ENCODE results near the gene TMEM244. TPM values are rescaled to one million over a fixed set of nuclear protein-coding genes. Genes with fewer than 3 reads are reported as not detected.
"Not testable (repeated sequence)": the region's sequence is repeated elsewhere in the genome, so short reads cannot be mapped to it uniquely, and the experiment has no call there.

TMEM244 gene
- total RNA-seq, 1 experiment from 2014 or later: not detected

DNA sequence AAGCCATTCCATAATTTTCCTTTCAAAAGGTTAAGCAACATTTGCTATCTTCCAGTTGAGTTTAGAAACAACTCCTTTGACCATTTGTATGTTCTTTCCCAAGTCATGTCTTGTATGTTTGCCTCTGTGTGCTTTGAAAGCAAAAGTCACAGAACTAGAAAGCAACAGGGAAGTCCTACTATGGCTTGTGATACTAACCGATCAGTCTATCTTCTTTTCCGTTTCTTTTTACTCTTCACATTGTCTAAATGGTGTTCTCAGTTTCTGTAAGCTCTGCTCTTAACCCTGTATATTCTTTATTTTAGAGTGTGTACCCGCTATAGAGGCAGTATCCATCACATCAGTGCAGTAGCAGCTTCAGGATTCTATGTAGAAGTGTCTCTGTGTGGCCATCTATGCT, 32.9 kb downstream of the TMEM244 start:
- no peak overlapping the region for H2AFZ ChIP-seq (ENCODE audit: low read length)
- no peak for DNase-seq
- no peaks in the 10 kb centered on the region for H4K20me1 ChIP-seq (ENCODE audit: insufficient read depth, low read depth, low read length)
- no peaks in the 10 kb centered on the region for H3K27me3 ChIP-seq (ENCODE audit: low read length)
- H3K9ac ChIP-seq (ENCODE audit: low read length): no peak overlapping the region
- no peak overlapping the region for H3K27ac ChIP-seq (ENCODE audit: low read length)
- H3K4me1 ChIP-seq (ENCODE audit: low read length): no peaks in the 10 kb centered on the region
- H3K4me3 ChIP-seq (ENCODE audit: low read length): no peak overlapping the region
- no peaks in the 10 kb centered on the region for H3K9me3 ChIP-seq (ENCODE audit: low read length)
- H3K36me3 ChIP-seq (ENCODE audit: insufficient read depth, low read length): no peaks in the 10 kb centered on the region
- no peaks in the 10 kb centered on the region for H3K79me2 ChIP-seq (ENCODE audit: low read length)
- H3K4me2 ChIP-seq (ENCODE audit: low read depth, low read length, poor library complexity, severe bottlenecking): no peak overlapping the region
- H3K9me2 ChIP-seq (replicated peaks; ENCODE audit: insufficient read depth, low read length): no peaks in the 10 kb centered on the region

DNA sequence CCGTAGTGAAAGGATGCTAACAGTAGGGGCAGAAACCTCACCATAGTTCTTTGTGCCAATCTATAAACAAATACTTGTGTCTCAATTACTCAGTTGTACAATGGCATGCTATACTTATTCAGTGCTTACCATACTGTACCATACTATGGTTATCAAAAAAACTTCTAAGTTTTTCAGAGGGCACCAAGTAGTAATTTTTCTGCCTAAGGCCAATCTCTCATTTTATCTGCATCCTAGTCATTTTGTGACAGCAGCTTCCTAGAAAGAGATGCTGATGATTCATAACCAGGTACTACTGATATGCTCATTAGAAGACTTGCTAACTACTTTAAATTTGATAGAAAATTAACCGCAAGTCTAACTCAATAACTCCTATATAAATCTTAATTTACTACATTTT, 42.9 kb downstream of the TMEM244 start:
- H3K9me3 ChIP-seq (ENCODE audit: low read length): no peaks in the 10 kb centered on the region
- H3K36me3 ChIP-seq (ENCODE audit: insufficient read depth, low read length): no peaks in the 10 kb centered on the region
- no peak overlapping the region for H3K27ac ChIP-seq (ENCODE audit: low read length)
- no peak overlapping the region for H3K9ac ChIP-seq (ENCODE audit: low read length)
- no peak overlapping the region for H2AFZ ChIP-seq (ENCODE audit: low read length)
- H3K9me2 ChIP-seq (replicated peaks; ENCODE audit: insufficient read depth, low read length): no peaks in the 10 kb centered on the region
- H3K27me3 ChIP-seq (ENCODE audit: low read length): peaks cover 2% of the 10 kb centered on the region; the same call in 1 of the 2 replicates
- H3K4me1 ChIP-seq (ENCODE audit: low read length): no peaks in the 10 kb centered on the region
- H3K4me2 ChIP-seq (ENCODE audit: low read depth, low read length, poor library complexity, severe bottlenecking): no peak overlapping the region
- H3K79me2 ChIP-seq (ENCODE audit: low read length): no peaks in the 10 kb centered on the region
- H4K20me1 ChIP-seq (ENCODE audit: insufficient read depth, low read depth, low read length): no peaks in the 10 kb centered on the region
- no peak for DNase-seq
- no peak overlapping the region for H3K4me3 ChIP-seq (ENCODE audit: low read length)

DNA sequence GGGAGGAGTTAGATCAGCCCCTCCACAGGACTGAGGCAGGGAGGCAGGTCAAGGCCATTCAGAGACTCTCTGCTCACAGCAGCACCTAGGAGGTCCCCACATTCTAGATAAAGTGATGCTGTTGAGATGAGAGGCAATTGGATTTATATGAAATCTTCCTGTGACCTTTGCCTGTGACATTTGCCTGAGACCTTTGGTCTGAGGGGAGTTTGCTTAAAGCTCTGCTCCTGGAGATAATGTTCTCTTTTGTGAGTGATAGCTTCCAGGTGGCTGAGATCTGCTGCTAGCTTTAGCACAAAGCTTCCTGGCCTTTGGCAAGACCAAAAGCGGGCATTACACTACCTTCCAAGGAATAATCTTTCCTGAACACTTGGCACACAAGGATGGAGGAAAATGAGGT, 43.3 kb downstream of the TMEM244 start:
- Histone ChIP-seq H3K4me3 (ENCODE audit: low read length) (no peak overlapping the region), H3K79me2 (ENCODE audit: low read length) (no peaks in the 10 kb centered on the region), H3K4me1 (ENCODE audit: low read length) (no peaks in the 10 kb centered on the region), H3K36me3 (ENCODE audit: insufficient read depth, low read length) (no peaks in the 10 kb centered on the region), H3K9me3 (ENCODE audit: low read length) (no peaks in the 10 kb centered on the region), H3K9me2 (replicated peaks; ENCODE audit: insufficient read depth, low read length) (no peaks in the 10 kb centered on the region), H4K20me1 (ENCODE audit: insufficient read depth, low read depth, low read length) (no peaks in the 10 kb centered on the region), H3K9ac (ENCODE audit: low read length) (no peak overlapping the region), H3K27me3 (ENCODE audit: low read length) (peaks cover 2% of the 10 kb centered on the region; the same call in 1 of the 2 replicates), H2AFZ (ENCODE audit: low read length) (no peak overlapping the region), H3K4me2 (ENCODE audit: low read depth, low read length, poor library complexity, severe bottlenecking) (no peak overlapping the region), H3K27ac (ENCODE audit: low read length) (no peak overlapping the region)
- no peak for DNase-seq

DNA sequence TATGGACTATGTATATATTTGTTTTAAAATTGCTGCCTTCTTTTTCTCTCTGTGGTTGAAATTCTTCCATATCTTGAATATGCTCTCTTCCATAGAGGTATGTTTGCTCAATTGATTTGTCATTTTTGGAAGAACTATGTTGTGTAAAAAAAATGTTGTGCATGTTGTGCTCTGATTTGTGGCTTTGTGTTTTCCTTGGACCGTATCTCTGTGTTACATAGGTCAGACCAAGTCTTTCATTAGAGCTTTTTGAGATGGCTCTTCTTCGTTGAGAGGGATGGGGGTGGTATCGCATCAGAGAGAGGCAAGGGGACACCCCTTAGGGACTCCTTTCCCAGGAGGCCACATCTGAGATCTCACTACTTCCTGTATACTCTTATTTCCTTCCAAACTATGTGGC, 43.8 kb downstream of the TMEM244 start:
- no peaks in the 10 kb centered on the region for H3K79me2 ChIP-seq (ENCODE audit: low read length)
- H3K4me2 ChIP-seq (ENCODE audit: low read depth, low read length, poor library complexity, severe bottlenecking): no peak overlapping the region
- DNase-seq: no peak
- H3K9me3 ChIP-seq (ENCODE audit: low read length): no peaks in the 10 kb centered on the region
- H3K27me3 ChIP-seq (ENCODE audit: low read length): peaks cover 2% of the 10 kb centered on the region; the same call in 1 of the 2 replicates
- no peak overlapping the region for H3K27ac ChIP-seq (ENCODE audit: low read length)
- H3K9ac ChIP-seq (ENCODE audit: low read length): no peak overlapping the region
- H3K4me3 ChIP-seq (ENCODE audit: low read length): no peak overlapping the region
- H2AFZ ChIP-seq (ENCODE audit: low read length): no peak overlapping the region
- H3K4me1 ChIP-seq (ENCODE audit: low read length): no peaks in the 10 kb centered on the region
- H4K20me1 ChIP-seq (ENCODE audit: insufficient read depth, low read depth, low read length): no peaks in the 10 kb centered on the region
- H3K36me3 ChIP-seq (ENCODE audit: insufficient read depth, low read length): no peaks in the 10 kb centered on the region
- H3K9me2 ChIP-seq (replicated peaks; ENCODE audit: insufficient read depth, low read length): no peaks in the 10 kb centered on the region

DNA sequence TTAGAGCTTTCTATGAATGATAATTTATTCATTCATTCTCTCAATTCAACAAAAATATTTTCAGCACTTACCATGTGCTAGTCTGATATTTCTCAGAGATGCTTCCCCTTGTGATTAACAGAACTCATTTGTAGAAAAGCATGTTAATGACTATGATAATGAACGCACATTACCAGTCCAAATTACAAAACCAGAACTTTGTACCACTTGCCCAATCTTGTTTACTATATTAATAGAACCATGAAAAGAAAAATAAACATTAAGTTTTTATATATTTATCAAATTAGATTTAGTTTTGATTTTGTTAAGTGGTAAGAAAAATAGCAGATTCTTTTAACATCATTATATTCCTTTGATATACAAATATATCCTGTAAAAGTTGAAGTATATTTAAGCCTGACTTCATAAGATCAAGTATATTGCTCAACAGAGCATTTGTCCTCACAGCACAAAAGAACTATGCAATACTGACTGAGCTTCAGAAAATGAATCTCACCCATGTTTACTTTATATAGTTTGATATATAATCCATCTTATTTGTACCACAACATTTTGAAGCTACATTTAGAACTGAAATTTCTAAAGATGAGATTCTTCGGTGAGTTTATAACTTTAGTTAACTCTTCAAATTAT, 48.9 kb downstream of the TMEM244 start:
- Histone ChIP-seq H4K20me1 (ENCODE audit: insufficient read depth, low read depth, low read length) (no peaks in the 10 kb centered on the region), H3K79me2 (ENCODE audit: low read length) (no peaks in the 10 kb centered on the region), H3K9ac (ENCODE audit: low read length) (no peak overlapping the region), H3K27me3 (ENCODE audit: low read length) (no peaks in the 10 kb centered on the region), H3K9me2 (replicated peaks; ENCODE audit: insufficient read depth, low read length) (no peaks in the 10 kb centered on the region), H3K36me3 (ENCODE audit: insufficient read depth, low read length) (no peaks in the 10 kb centered on the region), H2AFZ (ENCODE audit: low read length) (no peak overlapping the region), H3K9me3 (ENCODE audit: low read length) (no peaks in the 10 kb centered on the region), H3K4me2 (ENCODE audit: low read depth, low read length, poor library complexity, severe bottlenecking) (no peak overlapping the region), H3K4me1 (ENCODE audit: low read length) (no peaks in the 10 kb centered on the region), H3K27ac (ENCODE audit: low read length) (no peak overlapping the region), H3K4me3 (ENCODE audit: low read length) (no peak overlapping the region)
- no peak for DNase-seq

DNA sequence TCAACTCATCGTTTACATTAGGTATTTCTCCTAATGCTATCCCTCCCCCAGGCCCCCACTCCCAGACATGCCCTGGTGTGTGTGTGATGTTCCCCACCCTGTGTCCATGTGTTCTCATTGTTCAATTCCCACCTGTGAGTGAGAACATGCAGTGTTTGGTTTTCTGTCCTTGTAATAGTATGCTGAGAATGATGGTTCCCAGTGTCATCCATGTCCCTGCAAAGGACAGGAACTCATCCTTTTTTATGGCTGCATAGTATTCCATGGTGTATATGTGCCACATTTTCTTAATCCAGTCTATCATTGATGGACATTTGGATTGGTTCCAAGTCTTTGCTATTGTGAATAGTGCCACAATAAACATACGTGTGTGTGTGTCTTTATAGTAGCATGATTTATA, 54.0 kb downstream of the TMEM244 start:
- not testable (repeated sequence) for H3K4me1 ChIP-seq (ENCODE audit: low read length); H3K4me2 ChIP-seq (ENCODE audit: low read depth, low read length, poor library complexity, severe bottlenecking); H3K27me3 ChIP-seq (ENCODE audit: low read length); DNase-seq; H3K79me2 ChIP-seq (ENCODE audit: low read length); H3K4me3 ChIP-seq (ENCODE audit: low read length); H3K27ac ChIP-seq (ENCODE audit: low read length); H3K36me3 ChIP-seq (ENCODE audit: insufficient read depth, low read length); H4K20me1 ChIP-seq (ENCODE audit: insufficient read depth, low read depth, low read length); H3K9me2 ChIP-seq (replicated peaks; ENCODE audit: insufficient read depth, low read length); H3K9me3 ChIP-seq (ENCODE audit: low read length); H2AFZ ChIP-seq (ENCODE audit: low read length); H3K9ac ChIP-seq (ENCODE audit: low read length)

DNA sequence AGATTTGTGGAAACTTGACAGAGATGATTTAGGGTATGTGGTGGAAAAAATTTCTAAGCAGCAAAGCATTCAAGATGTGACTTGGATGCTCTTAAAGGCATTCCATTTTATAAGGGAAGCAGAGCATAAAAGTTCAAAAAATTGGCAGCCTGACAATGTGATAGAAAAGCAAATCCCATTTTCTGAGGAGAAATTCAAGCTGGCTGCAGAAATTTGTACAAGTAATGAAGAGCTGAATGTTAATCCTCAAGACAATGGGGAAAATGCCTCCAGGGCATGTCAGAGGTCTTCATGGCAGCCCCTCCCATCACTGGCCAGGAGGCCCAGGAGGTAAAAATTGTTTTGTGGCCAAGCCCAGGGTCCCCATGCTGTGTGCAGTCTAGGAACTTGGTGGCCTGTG, 58.2 kb downstream of the TMEM244 start:
- H3K79me2 ChIP-seq (ENCODE audit: low read length); H3K36me3 ChIP-seq (ENCODE audit: insufficient read depth, low read length); H3K27ac ChIP-seq (ENCODE audit: low read length); DNase-seq; H4K20me1 ChIP-seq (ENCODE audit: insufficient read depth, low read depth, low read length); H3K9me3 ChIP-seq (ENCODE audit: low read length); H3K9me2 ChIP-seq (replicated peaks; ENCODE audit: insufficient read depth, low read length); H3K4me1 ChIP-seq (ENCODE audit: low read length); H3K4me2 ChIP-seq (ENCODE audit: low read depth, low read length, poor library complexity, severe bottlenecking); H3K4me3 ChIP-seq (ENCODE audit: low read length); H2AFZ ChIP-seq (ENCODE audit: low read length); H3K27me3 ChIP-seq (ENCODE audit: low read length); H3K9ac ChIP-seq (ENCODE audit: low read length): not testable (repeated sequence)

DNA sequence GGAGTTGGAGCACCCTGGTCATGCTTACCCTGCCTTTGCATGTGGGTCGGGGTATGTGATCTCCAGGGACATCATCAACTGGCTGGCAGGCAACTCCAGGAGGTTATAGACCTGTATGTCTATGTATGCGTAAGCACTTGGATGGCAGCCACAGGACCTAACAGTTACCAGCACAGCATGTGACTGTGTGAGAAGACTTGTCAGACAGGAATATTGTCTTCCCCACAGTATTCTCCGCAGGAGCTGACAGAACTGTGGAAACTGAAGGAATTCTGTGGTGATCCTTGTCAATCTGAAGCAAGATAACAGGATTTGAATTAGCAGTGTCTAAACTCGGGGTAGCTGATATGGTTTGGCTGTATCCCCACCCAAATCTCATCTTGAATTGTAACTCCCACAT, 59.2 kb downstream of the TMEM244 start:
- Histone ChIP-seq H3K9me3 (ENCODE audit: low read length) (no peaks in the 10 kb centered on the region), H3K4me1 (ENCODE audit: low read length) (no peaks in the 10 kb centered on the region)

DNA sequence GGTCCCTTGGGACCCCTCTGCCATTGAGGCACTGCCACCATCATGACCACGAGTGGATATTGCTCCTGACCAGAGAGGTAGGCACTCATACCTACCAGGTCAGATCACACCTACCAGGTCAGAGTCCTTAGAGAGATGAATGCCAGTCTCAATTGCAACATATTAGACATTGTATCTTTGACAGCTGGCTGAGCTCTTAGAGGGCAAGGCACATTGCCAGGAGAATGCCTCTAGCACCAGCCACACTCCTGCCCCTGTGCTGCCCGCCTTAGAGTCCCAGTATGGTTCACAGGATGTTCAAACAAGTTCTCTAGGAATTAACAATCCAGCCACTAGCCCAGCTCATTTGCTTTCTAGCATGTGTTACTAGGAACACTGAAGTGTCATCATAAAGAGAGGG, 65.9 kb downstream of the TMEM244 start:
- no peaks in the 10 kb centered on the region for H3K9me2 ChIP-seq (replicated peaks; ENCODE audit: insufficient read depth, low read length)
- H2AFZ ChIP-seq (ENCODE audit: low read length): no peak overlapping the region
- no peaks in the 10 kb centered on the region for H3K36me3 ChIP-seq (ENCODE audit: insufficient read depth, low read length)
- no peaks in the 10 kb centered on the region for H3K27me3 ChIP-seq (ENCODE audit: low read length)
- H3K79me2 ChIP-seq (ENCODE audit: low read length): no peaks in the 10 kb centered on the region
- H3K4me2 ChIP-seq (ENCODE audit: low read depth, low read length, poor library complexity, severe bottlenecking): no peak overlapping the region
- H3K9ac ChIP-seq (ENCODE audit: low read length): no peak overlapping the region
- no peak overlapping the region for H3K4me3 ChIP-seq (ENCODE audit: low read length)
- H3K27ac ChIP-seq (ENCODE audit: low read length): no peak overlapping the region
- H3K4me1 ChIP-seq (ENCODE audit: low read length): no peaks in the 10 kb centered on the region
- DNase-seq: no peak
- H4K20me1 ChIP-seq (ENCODE audit: insufficient read depth, low read depth, low read length): no peaks in the 10 kb centered on the region
- H3K9me3 ChIP-seq (ENCODE audit: low read length): no peaks in the 10 kb centered on the region

More for the DNA sequence above, 59.2 kb downstream of the TMEM244 start:
- Histone ChIP-seq H3K36me3 (ENCODE audit: insufficient read depth, low read length) (no peaks in the 10 kb centered on the region), H3K27me3 (ENCODE audit: low read length) (no peaks in the 10 kb centered on the region), H4K20me1 (ENCODE audit: insufficient read depth, low read depth, low read length) (no peaks in the 10 kb centered on the region), H3K4me2 (ENCODE audit: low read depth, low read length, poor library complexity, severe bottlenecking) (no peak overlapping the region), H2AFZ (ENCODE audit: low read length) (no peak overlapping the region), H3K9me2 (replicated peaks; ENCODE audit: insufficient read depth, low read length) (0 out of 2 replicates have a peak, but pooled peaks cover 2% of the 10 kb centered on the region), H3K79me2 (ENCODE audit: low read length) (no peaks in the 10 kb centered on the region), H3K4me3 (ENCODE audit: low read length) (no peak overlapping the region), H3K9ac (ENCODE audit: low read length) (no peak overlapping the region), H3K27ac (ENCODE audit: low read length) (no peak overlapping the region)
- no peak for DNase-seq
